Putamen (tissue), 1 donor: ENCODE measurements around the gene TREH.
A peak's percentile ranks its signal among the peaks of the same experiment; 100 is the strongest.

Source experiments
- DNase-seq: peaks from one replicate; pipeline ENCODE4 v3.0.0-alpha.2; 2016; ENCODE audit warnings: low spot score

Gene TREH

DNA sequence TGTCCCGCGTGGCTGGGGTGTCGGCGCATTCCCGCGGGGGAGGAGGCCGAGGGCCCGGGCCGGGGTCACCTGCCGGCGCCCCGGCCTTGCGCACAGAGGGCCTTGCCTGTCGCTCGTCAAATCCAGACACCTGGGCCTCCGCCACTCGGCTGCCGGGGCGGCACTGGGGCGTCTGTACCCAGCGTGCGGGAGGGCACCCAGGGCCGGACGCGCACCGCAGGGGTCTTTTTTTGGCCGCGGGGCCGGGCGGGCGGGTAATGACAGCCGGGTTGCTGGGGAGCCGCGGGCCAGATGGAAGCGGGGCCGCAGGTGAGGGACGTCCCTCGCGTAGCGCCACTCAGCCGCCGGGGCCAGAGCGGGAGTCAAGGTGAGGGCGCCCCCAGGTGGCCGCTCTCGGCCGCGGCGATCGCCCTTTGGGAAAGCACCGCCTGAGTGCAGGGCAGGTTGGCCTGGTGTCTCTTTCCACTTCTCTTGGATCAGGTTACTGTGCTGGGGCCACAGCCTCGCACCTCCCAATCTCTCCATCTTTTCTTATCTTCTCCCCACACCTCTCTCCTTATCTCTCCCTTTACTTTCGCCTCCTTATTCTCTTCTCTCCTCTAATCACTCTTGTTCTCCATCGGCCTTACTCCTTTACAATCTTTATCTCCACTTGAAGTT lies 68.5 kb downstream of the TREH start:
- peak; percentile 56 for DNase-seq

DNA sequence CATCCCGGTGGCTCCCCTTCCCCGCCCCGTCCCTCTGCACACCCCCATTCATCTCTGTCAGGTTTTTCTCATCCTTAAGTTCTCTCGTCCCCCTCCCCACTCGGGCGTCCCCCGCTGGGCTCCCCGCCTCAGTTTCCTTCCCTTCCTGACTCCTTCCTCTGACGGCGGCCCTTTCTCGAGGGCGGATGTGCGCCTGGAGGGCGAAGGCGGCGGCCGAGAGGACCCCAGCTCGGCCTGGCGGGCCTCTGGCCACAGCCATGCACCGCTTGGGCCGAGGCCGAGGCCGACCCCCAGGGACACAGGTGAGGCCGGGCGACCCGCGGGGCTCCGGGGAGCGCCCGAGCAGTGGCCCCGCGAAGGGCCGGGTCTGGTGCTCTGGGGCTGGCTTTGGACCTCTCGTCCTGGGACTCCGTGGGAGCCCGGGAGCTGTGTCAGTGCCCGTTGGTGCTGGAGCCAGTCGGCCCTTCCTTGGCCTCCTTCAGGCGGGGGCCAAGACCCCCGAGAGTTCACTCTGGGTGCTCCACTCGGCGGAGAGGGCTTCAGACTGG lies 69.2 kb downstream of the TREH start:
- no peak for DNase-seq

GRCh38 chr11:118609380-118610224 lies 69.8 kb downstream of the TREH start:
- peak; percentile 88 for DNase-seq

- DNase-seq, result peak; percentile 65
Measured at GRCh38 chr11:118608360-118609227, 70.9 kb downstream of the TREH start.

GRCh38 chr11:118607401-118608359 lies 71.8 kb downstream of the TREH start, which contains the start of gene PHLDB1:
TSS of gene PHLDB1 (plus strand) at chr11:118607615. CDS start at chr11:118613837, 6,222 bp downstream.
- DNase-seq, result peak; percentile 92
